Measurements from ENCODE around the gene NR1I3. TPM values are rescaled to one million over a fixed set of nuclear protein-coding genes. Genes with fewer than 3 reads are reported as not detected.
A peak's percentile ranks its signal among the peaks of the same experiment; 100 is the strongest.

The NR1I3 gene
- total and polyA plus RNA-seq, 2 experiments from 2014 or later, result not detected

GRCh38 chr1:161201836-161202712, 35.9 kb downstream of the NR1I3 start, which contains the start of gene NDUFS2:
TSS of gene NDUFS2 (plus strand) at chr1:161202367. CDS start at chr1:161202386, 19 bp downstream.
- H4K20me1 ChIP-seq (ENCODE audit: insufficient read depth), result no peaks in the 10 kb centered on the region
- in situ Hi-C loops (cut with MboI), result no loop called here

GRCh38 chr1:161200992-161201835, 36.8 kb downstream of the NR1I3 start:
- Histone ChIP-seq H4K20me1 (ENCODE audit: insufficient read depth) (no peaks in the 10 kb centered on the region), H3K36me3 (ENCODE audit: low read depth) (peaks cover 14% of the 10 kb centered on the region; the same call in 1 of the 2 replicates), H3K27ac (peak overlapping the region; percentile 97), H3K27me3 (replicated peaks; ENCODE audit: insufficient read depth) (no peaks in the 10 kb centered on the region), H3K9ac (peak overlapping the region; percentile 90), H3K9me2 (ENCODE audit: insufficient read depth) (no peaks in the 10 kb centered on the region), H3K4me1 (ENCODE audit: insufficient read depth) (peaks cover 50% of the 10 kb centered on the region), H3K4me3 (peak overlapping the region; percentile 91), H3K4me2 (ENCODE audit: unreplicated experiment) (peak overlapping the region; percentile 84), H3F3A (ENCODE audit: insufficient read depth) (peaks cover 49% of the 10 kb centered on the region), H3K9me3 (ENCODE audit: low read depth) (no peaks in the 10 kb centered on the region), H3K79me2 (ENCODE audit: insufficient read depth) (peaks cover 58% of the 10 kb centered on the region), H2AFZ (peak overlapping the region; percentile 63)
- DNase-seq, result peak; percentile 86
- WGBS, 2 experiments (ENCODE audit: low coverage in 1 of 2, low lambda C conversion rate in 2 of 2, missing lambda C conversion rate in 2 of 2), result 2 to 3% methylated on average over 13 of the region's 13 CpGs
- TF ChIP-seq EZH2phosphoT487 (IDR thresholded peaks at IDR 0.05; ENCODE audit: insufficient read depth, low read depth) (no peak), EZH2 (IDR thresholded peaks at IDR 0.05; ENCODE audit: insufficient read depth, poor library complexity, severe bottlenecking) (no peak)
- in situ Hi-C loops (cut with MboI), result no loop called here

More at GRCh38 chr1:161201836-161202712, 35.9 kb downstream of the NR1I3 start, which contains the start of gene NDUFS2:
- Histone ChIP-seq H3K4me2 (ENCODE audit: unreplicated experiment) (peak within 1 kb of the TSS; percentile 87), H3K9ac (peak within 1 kb of the TSS; percentile 90), H3K4me1 (ENCODE audit: insufficient read depth) (peaks cover 46% of the 10 kb centered on the region), H3K27me3 (replicated peaks; ENCODE audit: insufficient read depth) (no peaks in the 10 kb centered on the region), H2AFZ (peak within 1 kb of the TSS; percentile 74), H3K27ac (peak within 1 kb of the TSS; percentile 97), H3K36me3 (ENCODE audit: low read depth) (peaks cover 14% of the 10 kb centered on the region; the same call in 1 of the 2 replicates), H3K79me2 (ENCODE audit: insufficient read depth) (peaks cover 56% of the 10 kb centered on the region), H3K9me2 (ENCODE audit: insufficient read depth) (no peaks in the 10 kb centered on the region), H3K9me3 (ENCODE audit: low read depth) (no peaks in the 10 kb centered on the region), H3F3A (ENCODE audit: insufficient read depth) (peaks cover 42% of the 10 kb centered on the region), H3K4me3 (peak within 1 kb of the TSS; percentile 91)
- peak; percentile 100 for DNase-seq
- TF ChIP-seq EZH2phosphoT487 (IDR thresholded peaks at IDR 0.05; ENCODE audit: insufficient read depth, low read depth) (no peak), EZH2 (IDR thresholded peaks at IDR 0.05; ENCODE audit: insufficient read depth, poor library complexity, severe bottlenecking) (no peak)
- WGBS, 2 experiments (ENCODE audit: low coverage in 1 of 2, low lambda C conversion rate in 2 of 2, missing lambda C conversion rate in 2 of 2), result 1% methylated on average over 53 of the region's 53 CpGs

GRCh38 chr1:161200421-161200991, 37.5 kb downstream of the NR1I3 start:
- Histone ChIP-seq H3K79me2 (ENCODE audit: insufficient read depth) (peaks cover 58% of the 10 kb centered on the region), H4K20me1 (ENCODE audit: insufficient read depth) (no peaks in the 10 kb centered on the region), H3K9me3 (ENCODE audit: low read depth) (no peaks in the 10 kb centered on the region), H3K9ac (peak overlapping the region; percentile 90), H3K4me1 (ENCODE audit: insufficient read depth) (peaks cover 57% of the 10 kb centered on the region), H3K27ac (peak overlapping the region; percentile 97), H3K4me3 (no peak overlapping the region; the same call in 1 of the 2 replicates), H2AFZ (peak overlapping the region; percentile 63; the same call in 1 of the 2 replicates), H3F3A (ENCODE audit: insufficient read depth) (peaks cover 47% of the 10 kb centered on the region), H3K9me2 (ENCODE audit: insufficient read depth) (no peaks in the 10 kb centered on the region), H3K4me2 (ENCODE audit: unreplicated experiment) (peak overlapping the region; percentile 84), H3K36me3 (ENCODE audit: low read depth) (peaks cover 12% of the 10 kb centered on the region; the same call in 1 of the 2 replicates), H3K27me3 (replicated peaks; ENCODE audit: insufficient read depth) (no peaks in the 10 kb centered on the region)
- TF ChIP-seq EZH2phosphoT487 (IDR thresholded peaks at IDR 0.05; ENCODE audit: insufficient read depth, low read depth) (no peak), EZH2 (IDR thresholded peaks at IDR 0.05; ENCODE audit: insufficient read depth, poor library complexity, severe bottlenecking) (no peak)
- WGBS, 2 experiments (ENCODE audit: low coverage in 1 of 2, low lambda C conversion rate in 2 of 2, missing lambda C conversion rate in 2 of 2), result 69 to 71% methylated on average over 5 of the region's 5 CpGs
- in situ Hi-C loops (cut with MboI), result no loop called here
- DNase-seq, result no peak

Data from GM23248 (cell line).